ENCODE measurements around the gene MTG2. TPM values are rescaled to one million over a fixed set of nuclear protein-coding genes. Genes with fewer than 3 reads are reported as not detected.

The MTG2 gene
- total and polyA plus RNA-seq, 2 of the 13 experiments (the other 11 are each of a cell fraction or from before 2014, with no cell fraction given): 20.4 to 37.8 TPM

GRCh38 chr20:62143081-62143956 is 39.5 kb upstream of the MTG2 start, which contains the start of the genes PSMA7 and SS18L1 (continued):
- no peak for TF ChIP-seq ZNF646 (CRISPR knock-in tag; IDR thresholded peaks at IDR 0.05)
- no peak for TF ChIP-seq RFXANK (CRISPR knock-in tag; IDR thresholded peaks at IDR 0.05)
- TF ChIP-seq ZNF788 (CRISPR knock-in tag; IDR thresholded peaks at IDR 0.05; ENCODE audit: borderline replicate concordance): peak; percentile 46
- TF ChIP-seq DNMT1 (CRISPR knock-in tag; IDR thresholded peaks at IDR 0.05): no peak
- TF ChIP-seq HDAC2 (CRISPR knock-in tag; IDR thresholded peaks at IDR 0.05): no peak; the same call in 1 of the 2 replicates
- no peak for TF ChIP-seq MTF2 (CRISPR knock-in tag; IDR thresholded peaks at IDR 0.05; ENCODE audit: borderline replicate concordance)
- TF ChIP-seq ZBTB2 (CRISPR knock-in tag; IDR thresholded peaks at IDR 0.05; ENCODE audit: low read depth): peak; percentile 94
- TF ChIP-seq ZNF790 (CRISPR knock-in tag; IDR thresholded peaks at IDR 0.05; ENCODE audit: borderline replicate concordance): peak; percentile 80; the same call in 1 of the 2 replicates
- no peak for TF ChIP-seq DNMT3B (CRISPR knock-in tag; conservative IDR thresholded peaks at IDR 0.05)
- TF ChIP-seq ZNF251 (CRISPR knock-in tag; IDR thresholded peaks at IDR 0.05): no peak
- 0 out of 2 replicates have a peak, but pooled peaks have one; percentile 62 for TF ChIP-seq GPN1 (CRISPR knock-in tag; IDR thresholded peaks at IDR 0.05; ENCODE audit: borderline replicate concordance)
- TF ChIP-seq ATF6 (CRISPR knock-in tag; conservative IDR thresholded peaks at IDR 0.05): no peak
- TF ChIP-seq ZSCAN9 (CRISPR knock-in tag; IDR thresholded peaks at IDR 0.05; ENCODE audit: borderline replicate concordance): no peak
- no peak for TF ChIP-seq SYNCRIP (IDR thresholded peaks at IDR 0.05; ENCODE audit: insufficient read depth, low read depth, low read length)
- no peak for TF ChIP-seq ZMAT5 (CRISPR knock-in tag; IDR thresholded peaks at IDR 0.05; ENCODE audit: borderline replicate concordance, low read depth)
- no peak for TF ChIP-seq NBN (conservative IDR thresholded peaks at IDR 0.05)

Measured in HepG2 (cell line).